Chondrocyte (in vitro differentiated cells): ENCODE data around the gene CAPNS1. TPM values are rescaled to one million over a fixed set of nuclear protein-coding genes. Genes with fewer than 3 reads are reported as not detected.
"Not testable (repeated sequence)": the region's sequence is repeated elsewhere in the genome, so short reads cannot be mapped to it uniquely, and the experiment has no call there.

Source experiments
- DNase-seq: peaks from one replicate; pipeline ENCODE4 v3.0.0; 2021; ENCODE audit warnings: mixed read lengths, low spot score
- H3K27ac Mint-ChIP-seq: one replicate; pipeline ENCODE4 v1.8.0; 2021; ENCODE audit warnings: mild to moderate bottlenecking, moderate library complexity, mixed read lengths; ENCODE audit not compliant: unreplicated experiment
- H3K27me3 Mint-ChIP-seq: 2 replicates; pipeline ENCODE4 v1.8.0; 2021; ENCODE audit warnings: low read depth, mixed read lengths
- H3K36me3 Mint-ChIP-seq: 2 replicates; pipeline ENCODE4 v1.8.0; 2021; ENCODE audit warnings: low read depth, mixed read lengths
- H3K4me1 Mint-ChIP-seq: 2 replicates; pipeline ENCODE4 v1.8.0; 2021; ENCODE audit warnings: low read depth, mild to moderate bottlenecking, mixed read lengths
- H3K4me3 Mint-ChIP-seq: one replicate; pipeline ENCODE4 v1.8.0; 2021; ENCODE audit warnings: mild to moderate bottlenecking, moderate library complexity, mixed read lengths; ENCODE audit not compliant: unreplicated experiment
- H3K9me3 Mint-ChIP-seq: 2 replicates; pipeline ENCODE4 v1.8.0; 2021; ENCODE audit warnings: low read depth, mixed read lengths
- CTCF ChIP-seq: fragments of 200-600 bp; sonication (generic); IDR thresholded peaks from 2 replicates; pipeline ENCODE4 v1.5.0; 2021; ENCODE audit warnings: antibody characterized with exemption, mild to moderate bottlenecking, moderate library complexity
- total RNA-seq: library from RNA; stranded (reverse); gene quantifications from 3 replicates; pipeline ENCODE4 v1.2.1, GENCODE V29; 2021

CAPNS1 gene
- total RNA-seq, 1 donor from 2014 or later = 762 TPM

GRCh38 chr19:36125557-36125956 lies 14.3 kb upstream of the CAPNS1 start:
- Mint-ChIP-seq H3K4me1 (peaks cover 11% of the 10 kb centered on the region), H3K36me3 (peaks cover 18% of the 10 kb centered on the region), H3K9me3 (no peaks in the 10 kb centered on the region), H3K27ac (peak overlapping the region; percentile 57), H3K4me3 (no peak overlapping the region), H3K27me3 (no peaks in the 10 kb centered on the region)
- no peak for TF ChIP-seq CTCF
- no peak for DNase-seq

- no peak for DNase-seq
- peak overlapping the region; percentile 98 for H3K27ac Mint-ChIP-seq
- peaks cover 11% of the 10 kb centered on the region for H3K4me1 Mint-ChIP-seq
- peaks cover 11% of the 10 kb centered on the region for H3K36me3 Mint-ChIP-seq
- peak overlapping the region; percentile 88 for H3K4me3 Mint-ChIP-seq
- no peaks in the 10 kb centered on the region for H3K9me3 Mint-ChIP-seq
- TF ChIP-seq CTCF = no peak
- no peaks in the 10 kb centered on the region for H3K27me3 Mint-ChIP-seq
Measured at GRCh38 chr19:36128392-36128736, 11.5 kb upstream of the CAPNS1 start.

- not testable (repeated sequence) for H3K4me3 Mint-ChIP-seq, H3K9me3 Mint-ChIP-seq, H3K27ac Mint-ChIP-seq, DNase-seq, H3K27me3 Mint-ChIP-seq, H3K36me3 Mint-ChIP-seq
- H3K4me1 Mint-ChIP-seq = peaks cover 16% of the 10 kb centered on the region
Measured at GRCh38 chr19:36131221-36131620, 8.6 kb upstream of the CAPNS1 start.

- H3K27ac Mint-ChIP-seq, H3K9me3 Mint-ChIP-seq, H3K27me3 Mint-ChIP-seq, DNase-seq, H3K4me3 Mint-ChIP-seq, H3K36me3 Mint-ChIP-seq: not testable (repeated sequence)
- H3K4me1 Mint-ChIP-seq = peaks cover 16% of the 10 kb centered on the region
Measured at GRCh38 chr19:36134867-36135266, 5.0 kb upstream of the CAPNS1 start.

- peaks cover 26% of the 10 kb centered on the region for H3K4me1 Mint-ChIP-seq
- H3K27me3 Mint-ChIP-seq = no peaks in the 10 kb centered on the region
- peaks cover 6% of the 10 kb centered on the region for H3K36me3 Mint-ChIP-seq
- peak overlapping the region; percentile 83 for H3K27ac Mint-ChIP-seq
- TF ChIP-seq CTCF = no peak
- H3K4me3 Mint-ChIP-seq = peak overlapping the region; percentile 5
- DNase-seq = no peak
- H3K9me3 Mint-ChIP-seq = no peaks in the 10 kb centered on the region
Measured at GRCh38 chr19:36136964-36137686, 2.7 kb upstream of the CAPNS1 start.

- H3K27ac Mint-ChIP-seq = peak overlapping the region; percentile 98
- peaks cover 26% of the 10 kb centered on the region for H3K4me1 Mint-ChIP-seq
- peak overlapping the region; percentile 97 for H3K4me3 Mint-ChIP-seq
- no peaks in the 10 kb centered on the region for H3K27me3 Mint-ChIP-seq
- DNase-seq = no peak
- no peaks in the 10 kb centered on the region for H3K9me3 Mint-ChIP-seq
- peaks cover 12% of the 10 kb centered on the region for H3K36me3 Mint-ChIP-seq
- TF ChIP-seq CTCF = no peak
Measured at GRCh38 chr19:36139120-36139472, 770 bp upstream of the CAPNS1 start.
